IPS DF 6.9 (cell line): ENCODE data around the gene RPL36AL.
"Not testable (repeated sequence)": the region's sequence is repeated elsewhere in the genome, so short reads cannot be mapped to it uniquely, and the experiment has no call there.

Experiments used
- DNase-seq: peaks from one replicate; pipeline ENCODE4 v3.0.0-alpha.2; 2013; ENCODE audit warnings: low read depth, low spot score
- H3K27ac ChIP-seq: one replicate; pipeline ENCODE4 v1.5.1; 2013; ENCODE audit warnings: low read length, control low read depth
- H3K27me3 ChIP-seq: 2 replicates; pipeline ENCODE4 v1.6.1; 2013; ENCODE audit warnings: mild to moderate bottlenecking, low read length; ENCODE audit not compliant: control insufficient read depth, insufficient read depth
- H3K36me3 ChIP-seq: 2 replicates; pipeline ENCODE4 v1.6.1; 2013; ENCODE audit warnings: low read length; ENCODE audit not compliant: control insufficient read depth, insufficient read depth
- H3K4me1 ChIP-seq: 2 replicates; pipeline ENCODE4 v1.6.1; 2013; ENCODE audit warnings: low read length; ENCODE audit not compliant: control insufficient read depth, insufficient read depth
- H3K4me3 ChIP-seq: 2 replicates; pipeline ENCODE4 v1.5.1; 2013; ENCODE audit warnings: mild to moderate bottlenecking, low read length
- H3K9me3 ChIP-seq: 2 replicates; pipeline ENCODE4 v1.6.1; 2013; ENCODE audit warnings: low read length, inconsistent platforms; ENCODE audit not compliant: control insufficient read depth, insufficient read depth
- WGBS: extraction: QIAGEN DNeasy Blood & Tissue Kit; methylation state at CpG from one replicate; pipeline ENCODE4 v1.1.7; 2013; ENCODE audit warnings: mixed read lengths, missing lambda C conversion rate; ENCODE audit not compliant: insufficient read length, insufficient coverage; 5-methylcytosine and 5-hydroxymethylcytosine counted together

Gene RPL36AL

DNA sequence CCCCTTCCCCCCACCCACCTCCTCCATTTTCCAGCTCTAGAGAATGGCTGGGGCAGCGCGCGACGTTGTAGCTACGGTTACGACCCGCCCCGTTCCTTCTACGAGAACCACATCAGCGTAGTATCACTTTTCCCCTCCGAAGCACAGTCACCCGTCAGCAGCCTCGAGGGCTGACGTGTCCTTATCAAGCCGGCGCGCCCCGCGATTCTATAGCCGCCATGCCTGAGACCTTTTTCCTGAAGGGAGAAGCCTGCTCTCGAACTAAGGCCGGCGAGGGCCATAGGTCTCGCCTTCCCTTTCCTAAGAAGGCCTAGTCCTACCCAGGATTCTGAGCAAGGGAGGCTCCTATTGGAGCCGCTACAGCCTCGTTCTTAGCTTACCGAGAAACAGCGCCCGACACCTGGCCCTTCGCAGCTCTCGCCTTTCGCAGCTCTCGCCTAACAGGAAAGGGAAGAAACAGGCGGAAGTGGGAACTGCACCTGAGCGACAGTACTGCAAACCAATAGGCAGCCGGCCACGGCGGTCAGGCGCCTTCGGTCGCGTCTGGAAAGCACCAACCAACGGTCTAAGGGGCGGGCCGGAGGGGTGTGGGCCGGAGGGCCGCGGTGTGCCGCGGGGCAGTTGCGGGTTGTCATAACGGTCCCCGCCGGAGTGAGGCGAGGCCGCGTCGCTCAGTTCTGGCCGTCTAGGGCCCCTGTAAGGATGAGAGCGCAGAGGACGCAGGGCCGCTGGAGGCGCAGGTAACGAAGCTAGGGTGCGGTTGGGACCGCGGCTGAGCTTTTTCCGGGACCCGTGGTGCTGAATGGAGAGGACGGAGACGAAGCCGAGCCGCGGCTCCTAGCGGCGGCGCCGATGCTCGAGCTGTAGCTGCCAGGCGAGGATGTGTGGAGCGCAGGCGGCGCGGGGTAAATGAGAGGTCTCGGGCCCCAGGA is at the start of gene RPL36AL, which contains the start of gene MGAT2:
RPL36AL (minus strand) TSS at position 445 of the 932 bp plus-strand sequence. CDS start 1,522 bp downstream, outside the sequence.
MGAT2 (plus strand) TSS at position 618 of the 932 bp plus-strand sequence. CDS start 470 bp downstream, outside the sequence.
- H3K4me3 ChIP-seq: peak within 1 kb of the TSS; percentile 82
- no peaks in the 10 kb centered on the region; the same call in 1 of the 2 replicates for H3K36me3 ChIP-seq
- no peak within 1 kb of the TSS for H3K27ac ChIP-seq
- no CpG with 5 or more reads among the region's 85 CpGs for WGBS
- no peaks in the 10 kb centered on the region; the same call in none of the 2 replicates for H3K4me1 ChIP-seq
- H3K27me3 ChIP-seq: no peaks in the 10 kb centered on the region
- peak; percentile 97 for DNase-seq
- H3K9me3 ChIP-seq: no peaks in the 10 kb centered on the region

DNA sequence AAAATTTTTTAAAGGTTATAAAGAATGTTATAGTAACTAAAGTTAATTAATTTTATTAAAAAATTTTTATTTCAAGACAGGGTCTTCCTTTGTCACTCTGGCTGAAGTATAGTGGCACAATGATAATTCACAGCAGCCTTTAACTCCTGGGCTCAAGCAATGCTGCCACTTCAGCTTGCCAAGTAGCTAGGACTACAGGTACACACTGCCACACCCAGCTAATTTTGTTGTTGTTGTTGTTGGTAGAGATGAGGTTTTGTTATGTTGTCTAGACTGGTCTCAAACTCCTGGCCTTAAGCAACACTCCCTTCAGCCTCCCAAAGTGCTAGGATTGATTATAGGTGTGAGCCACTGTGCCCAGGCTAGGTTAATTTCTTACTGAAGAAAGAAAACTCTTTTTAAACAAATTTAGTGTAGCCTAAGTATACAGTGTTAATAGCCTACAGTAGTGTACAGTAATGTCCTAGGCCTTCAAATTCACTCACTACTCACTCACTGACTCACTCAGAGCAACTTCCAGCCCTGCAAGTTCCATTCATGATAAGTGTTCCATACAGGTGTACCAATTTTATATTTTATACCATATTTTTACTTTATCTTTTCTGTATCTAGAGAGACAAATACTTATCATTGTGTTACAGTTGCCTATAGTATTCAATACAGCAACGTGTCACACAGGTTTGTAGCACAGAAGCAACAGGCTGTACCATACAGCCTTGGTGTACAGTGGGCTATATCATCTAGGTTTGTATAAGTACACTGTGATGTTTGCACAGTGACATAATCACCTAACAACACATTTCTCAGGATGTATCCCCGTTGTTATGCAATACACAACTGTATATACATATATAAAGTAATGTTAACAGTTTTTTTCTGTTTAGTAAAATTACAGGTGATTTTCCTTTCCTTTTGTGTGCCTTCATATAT is 39.4 kb upstream of the RPL36AL start:
- no peak overlapping the region for H3K4me3 ChIP-seq
- no peak for DNase-seq
- H3K4me1 ChIP-seq: no peaks in the 10 kb centered on the region
- H3K36me3 ChIP-seq: no peaks in the 10 kb centered on the region
- H3K27ac ChIP-seq: no peak overlapping the region
- H3K27me3 ChIP-seq: no peaks in the 10 kb centered on the region
- H3K9me3 ChIP-seq: no peaks in the 10 kb centered on the region
- no CpG with 5 or more reads among the region's 2 CpGs for WGBS

DNA sequence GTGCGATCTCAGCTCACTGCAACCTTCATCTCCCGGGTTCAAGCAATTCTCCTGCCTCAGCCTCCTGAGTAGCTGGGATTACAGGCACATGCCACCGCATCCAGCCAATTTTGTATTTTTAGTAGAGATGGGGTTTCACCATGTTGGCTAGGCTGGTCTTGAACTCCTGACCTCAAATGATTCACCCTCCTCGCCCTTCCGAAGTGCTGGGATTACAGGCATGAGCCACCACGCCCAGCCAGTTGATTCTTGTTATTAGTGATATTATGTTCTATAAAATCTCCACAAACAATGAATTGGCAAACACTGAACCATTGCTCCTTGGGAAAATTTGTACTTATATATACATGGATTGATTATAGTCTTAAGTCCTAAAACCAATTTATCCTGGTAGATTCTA is 37.1 kb upstream of the RPL36AL start:
- DNase-seq, H3K27me3 ChIP-seq, H3K27ac ChIP-seq, H3K4me1 ChIP-seq, H3K36me3 ChIP-seq, H3K9me3 ChIP-seq, H3K4me3 ChIP-seq: not testable (repeated sequence)
- no CpG with 5 or more reads among the region's 6 CpGs for WGBS

DNA sequence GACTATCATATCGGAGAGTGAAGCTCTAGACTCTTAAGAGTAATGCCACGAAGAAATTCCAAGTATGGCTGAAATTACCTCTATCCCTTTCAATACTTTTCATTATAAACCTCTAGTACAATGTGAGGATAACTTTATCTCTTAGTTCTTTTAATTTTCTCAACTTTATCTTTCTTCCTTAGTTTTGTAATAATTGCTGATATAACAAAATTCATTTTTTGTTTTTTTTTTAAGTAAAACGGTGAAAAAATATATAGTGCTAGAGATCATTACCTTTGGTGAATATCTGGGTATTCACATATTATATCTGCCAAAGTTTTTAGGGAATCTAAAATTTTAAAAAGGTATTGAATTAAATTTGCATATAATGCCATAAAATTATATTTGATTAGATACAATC is 34.1 kb upstream of the RPL36AL start:
- WGBS: 100% methylated on average over 1 of the region's 3 CpGs
- H3K27me3 ChIP-seq: no peaks in the 10 kb centered on the region
- H3K4me3 ChIP-seq: no peak overlapping the region
- no peak for DNase-seq
- H3K9me3 ChIP-seq: no peaks in the 10 kb centered on the region
- no peaks in the 10 kb centered on the region for H3K4me1 ChIP-seq
- H3K27ac ChIP-seq: no peak overlapping the region
- H3K36me3 ChIP-seq: peaks cover 2% of the 10 kb centered on the region; the same call in 1 of the 2 replicates

DNA sequence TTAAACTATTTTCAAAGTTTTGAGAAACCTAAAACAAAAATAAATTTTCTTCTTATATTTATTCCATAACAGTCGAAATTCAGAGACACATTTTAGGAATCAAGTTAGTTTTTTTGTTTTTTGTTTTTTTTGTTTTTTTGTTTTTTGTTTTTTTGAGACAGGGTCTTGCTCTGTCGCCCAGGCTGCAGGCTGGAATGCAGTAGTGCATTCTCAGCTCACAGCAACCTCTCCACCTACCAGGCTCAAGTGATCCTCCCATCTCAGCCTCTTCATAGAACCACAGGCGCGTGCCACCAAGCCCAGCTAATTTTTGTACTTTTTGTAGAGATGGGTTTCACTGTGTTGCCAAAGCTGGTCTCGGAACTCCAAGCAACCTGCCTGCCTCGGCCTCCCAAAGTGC is 33.1 kb upstream of the RPL36AL start:
- Histone ChIP-seq H3K9me3 (no peaks in the 10 kb centered on the region), H3K4me3 (no peak overlapping the region), H3K4me1 (no peaks in the 10 kb centered on the region), H3K36me3 (peaks cover 2% of the 10 kb centered on the region; the same call in 1 of the 2 replicates), H3K27me3 (no peaks in the 10 kb centered on the region), H3K27ac (no peak overlapping the region)
- DNase-seq: no peak
- WGBS: no CpG with 5 or more reads among the region's 6 CpGs

DNA sequence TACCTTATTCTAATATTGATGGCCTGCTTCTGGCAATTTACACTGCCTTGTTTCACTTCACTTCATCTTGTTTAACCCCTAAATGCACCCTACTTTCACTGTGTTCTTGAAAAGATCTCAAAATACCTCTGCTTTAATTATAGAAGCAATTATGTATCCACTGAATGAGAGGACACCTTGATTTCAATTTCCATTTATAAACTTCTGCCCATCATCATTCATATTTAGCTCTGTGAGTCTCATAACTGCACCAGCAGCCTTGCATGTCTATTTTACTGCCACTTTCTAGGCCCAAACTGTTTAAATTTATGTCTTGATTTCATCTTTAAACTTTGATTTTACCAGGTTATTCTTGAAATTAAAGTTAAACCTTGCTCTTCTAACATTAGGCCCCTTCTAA is 21.7 kb upstream of the RPL36AL start:
- Histone ChIP-seq H3K27ac (no peak overlapping the region), H3K4me3 (no peak overlapping the region), H3K4me1 (no peaks in the 10 kb centered on the region), H3K27me3 (no peaks in the 10 kb centered on the region), H3K9me3 (no peaks in the 10 kb centered on the region), H3K36me3 (no peaks in the 10 kb centered on the region)
- no peak for DNase-seq

DNA sequence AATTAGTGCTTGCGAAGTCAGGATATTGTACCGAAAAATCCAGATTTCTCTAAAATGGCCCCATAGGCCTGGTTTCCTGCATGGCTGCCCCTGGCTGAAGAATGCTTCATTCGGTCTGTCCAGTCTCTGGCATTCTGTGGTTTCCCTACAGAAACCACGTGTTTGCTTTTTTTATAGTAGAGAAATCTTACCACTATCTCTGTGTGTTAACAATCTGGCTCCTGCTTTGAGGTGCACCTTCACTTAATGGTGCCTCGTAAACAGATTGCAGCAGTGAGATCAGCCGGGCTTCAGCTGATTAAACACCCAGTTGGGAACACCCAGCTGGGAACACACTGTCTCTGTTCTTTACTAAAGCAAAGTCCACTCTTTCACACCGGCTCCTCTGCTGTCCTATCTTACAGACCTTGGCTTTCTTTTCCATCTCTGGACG is 21.3 kb upstream of the RPL36AL start:
- H3K27me3 ChIP-seq: no peaks in the 10 kb centered on the region
- H3K9me3 ChIP-seq: no peaks in the 10 kb centered on the region
- H3K4me3 ChIP-seq: no peak overlapping the region
- H3K36me3 ChIP-seq: no peaks in the 10 kb centered on the region; the same call in 1 of the 2 replicates
- no peak overlapping the region for H3K27ac ChIP-seq
- H3K4me1 ChIP-seq: no peaks in the 10 kb centered on the region
- no CpG with 5 or more reads among the region's 8 CpGs for WGBS
- DNase-seq: no peak

DNA sequence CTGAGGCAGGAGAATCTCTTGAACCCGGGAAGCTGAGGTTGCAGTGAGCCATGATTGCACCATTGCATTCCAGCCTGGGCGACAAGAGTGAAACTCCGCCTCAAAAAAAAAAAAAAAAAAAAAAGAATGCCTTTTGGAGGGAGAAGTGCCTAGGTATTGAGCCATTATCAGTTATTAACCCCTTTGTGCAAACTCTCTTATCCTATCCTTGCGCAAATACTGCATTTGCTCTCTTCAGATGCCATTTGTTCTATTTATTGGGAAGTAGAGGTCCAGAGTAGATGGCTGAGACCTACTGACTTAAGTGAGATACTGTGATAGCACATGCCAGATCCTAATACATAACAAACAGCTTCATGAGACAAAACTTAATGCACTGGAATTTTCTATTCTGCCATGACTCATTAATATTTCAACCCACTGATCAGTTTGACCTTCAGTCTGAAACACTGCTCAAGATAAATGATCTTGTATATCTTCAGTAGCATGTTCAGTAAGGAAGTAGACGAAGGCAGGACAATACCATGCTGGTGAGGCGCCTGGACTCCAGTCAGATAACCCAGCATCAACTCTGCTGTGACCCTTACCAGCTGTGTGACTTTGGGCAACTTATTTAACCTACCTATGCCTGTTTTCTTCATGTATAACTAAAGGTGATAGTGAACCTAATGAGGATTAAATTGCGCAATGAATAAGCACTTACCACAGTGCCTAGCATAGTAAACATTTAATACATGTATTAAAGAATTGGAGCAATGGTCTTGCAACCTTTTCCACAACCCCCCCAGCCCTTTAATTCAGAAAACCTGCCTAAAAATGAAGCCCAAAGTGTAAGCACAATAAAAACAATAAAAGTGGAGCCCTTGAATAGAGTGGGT is 20.4 kb upstream of the RPL36AL start:
- DNase-seq: no peak
- Histone ChIP-seq H3K27me3 (no peaks in the 10 kb centered on the region), H3K9me3 (no peaks in the 10 kb centered on the region), H3K4me3 (no peak overlapping the region), H3K27ac (no peak overlapping the region), H3K36me3 (no peaks in the 10 kb centered on the region; the same call in 1 of the 2 replicates), H3K4me1 (no peaks in the 10 kb centered on the region)
- no CpG with 5 or more reads among the region's 7 CpGs for WGBS

DNA sequence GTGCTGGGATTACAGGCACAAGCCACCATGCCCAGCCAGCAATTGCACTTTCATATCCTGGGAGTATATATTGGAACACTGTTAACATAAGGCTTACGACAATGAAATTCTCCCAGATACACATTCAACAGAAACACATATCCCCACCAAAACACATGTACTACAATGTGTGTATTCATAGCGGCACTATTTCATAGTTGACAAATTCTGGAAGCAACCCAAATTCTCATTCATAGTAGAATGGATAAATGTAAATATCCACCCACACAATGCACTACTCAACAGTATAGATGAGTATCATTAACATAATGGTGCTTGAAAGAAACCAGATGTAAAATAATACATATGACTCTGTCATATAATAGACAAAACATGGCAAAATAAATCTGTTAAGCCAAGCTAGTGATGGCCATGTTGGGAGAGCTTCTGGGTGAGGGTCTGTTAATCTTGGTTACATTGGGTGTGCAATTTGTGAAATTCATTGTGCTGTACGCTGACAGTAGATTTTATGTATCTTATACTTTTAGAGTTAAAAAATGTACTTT is 17.2 kb upstream of the RPL36AL start:
- H3K9me3 ChIP-seq: no peaks in the 10 kb centered on the region
- WGBS: no CpG with 5 or more reads among the region's 3 CpGs
- no peak overlapping the region for H3K27ac ChIP-seq
- no peaks in the 10 kb centered on the region; the same call in 1 of the 2 replicates for H3K36me3 ChIP-seq
- H3K27me3 ChIP-seq: no peaks in the 10 kb centered on the region
- H3K4me3 ChIP-seq: no peak overlapping the region
- H3K4me1 ChIP-seq: no peaks in the 10 kb centered on the region
- no peak for DNase-seq
